Naive B cell (primary cell): ENCODE results near the gene CTNND2. TPM values are rescaled to one million over a fixed set of nuclear protein-coding genes. Genes with fewer than 3 reads are reported as not detected.

Experiments used
- ATAC-seq, 2 donors: fragments of 150-1000 bp; cut with Tn5 transposase; 2 replicates each; pipeline ENCODE4 v1.10.0; 2021; ENCODE audit warnings: low read depth in 2 of 2, mild to moderate bottlenecking in 2 of 2, moderate library complexity in 2 of 2
- DNase-seq: peaks from one replicate; pipeline ENCODE4 v3.0.0; 2022
- H3K27ac Mint-ChIP-seq, 6 donors: one replicate each; pipeline ENCODE4 v1.8.0; 2020 to 2022; ENCODE audit warnings: mild to moderate bottlenecking in 6 of 6, mixed read lengths in 6 of 6, moderate library complexity in 5 of 6, inconsistent platforms in 2 of 6
- H3K27me3 Mint-ChIP-seq, 3 donors: one replicate each; pipeline ENCODE4 v1.8.0; 2021 to 2022; ENCODE audit warnings: mixed read lengths in 3 of 3, mild to moderate bottlenecking in 1 of 3
- H3K36me3 Mint-ChIP-seq, 2 donors: one replicate each; pipeline ENCODE4 v1.8.0; 2020 to 2022; ENCODE audit warnings: mixed read lengths in 2 of 2, inconsistent platforms in 1 of 2, mild to moderate bottlenecking in 1 of 2
- H3K4me1 Mint-ChIP-seq, 3 donors: one replicate each; pipeline ENCODE4 v1.8.0; 2020 to 2022; ENCODE audit warnings: mixed read lengths in 3 of 3, inconsistent platforms in 1 of 3, mild to moderate bottlenecking in 1 of 3, moderate library complexity in 1 of 3
- H3K4me3 Mint-ChIP-seq, 8 donors: one replicate each; pipeline ENCODE4 v1.8.0; 2020 to 2022; ENCODE audit warnings: mild to moderate bottlenecking in 8 of 8, mixed read lengths in 8 of 8, moderate library complexity in 8 of 8, inconsistent platforms in 2 of 8
- H3K9me3 Mint-ChIP-seq, 7 donors: one replicate each; pipeline ENCODE4 v1.8.0; 2020 to 2022; ENCODE audit warnings: mixed read lengths in 7 of 7, mild to moderate bottlenecking in 5 of 7, inconsistent platforms in 2 of 7, moderate library complexity in 1 of 7
- polyA plus RNA-seq, 6 donors: library from polyadenylated mRNA; unstranded; fragments of 300-500 nt; fragmentation: Illumina TruSeq; gene quantifications; one replicate each; pipeline ENCODE4 v1.2.3, GENCODE V29; 2021; ENCODE audit warnings: low read depth in 6 of 6

CTNND2 gene
- polyA plus RNA-seq, 6 donors from 2014 or later: not detected

DNA sequence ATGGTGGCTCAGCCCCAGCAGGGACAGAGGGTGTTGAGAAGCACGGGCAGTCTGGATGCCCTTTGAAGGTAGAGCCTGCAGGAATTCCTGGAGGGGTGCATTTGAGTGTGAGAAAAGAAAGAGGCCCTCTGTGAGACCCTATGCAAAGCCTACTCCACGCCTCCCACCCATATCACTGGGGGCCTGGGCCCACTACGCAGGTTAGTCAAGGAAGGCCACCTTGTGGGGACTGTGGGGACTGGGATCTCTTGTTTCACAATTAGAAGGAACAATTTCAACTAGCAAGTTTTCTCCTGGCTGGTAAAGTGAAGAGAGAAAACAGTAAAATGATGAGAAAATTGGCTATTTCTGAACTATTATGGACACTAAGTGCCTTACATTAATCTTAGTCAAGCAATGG, 657.0 kb downstream of the CTNND2 start:
- Mint-ChIP-seq H3K27ac (no peak overlapping the region), H3K9me3 (no peaks in the 10 kb centered on the region), H3K4me1 (no peaks in the 10 kb centered on the region), H3K4me3 (no peak overlapping the region), H3K27me3 (peaks cover 0 to 3% (median 0%) of the 10 kb centered on the region in 3 donors), H3K36me3 (no peaks in the 10 kb centered on the region)
- DNase-seq (no peak), ATAC-seq (no peak)

DNA sequence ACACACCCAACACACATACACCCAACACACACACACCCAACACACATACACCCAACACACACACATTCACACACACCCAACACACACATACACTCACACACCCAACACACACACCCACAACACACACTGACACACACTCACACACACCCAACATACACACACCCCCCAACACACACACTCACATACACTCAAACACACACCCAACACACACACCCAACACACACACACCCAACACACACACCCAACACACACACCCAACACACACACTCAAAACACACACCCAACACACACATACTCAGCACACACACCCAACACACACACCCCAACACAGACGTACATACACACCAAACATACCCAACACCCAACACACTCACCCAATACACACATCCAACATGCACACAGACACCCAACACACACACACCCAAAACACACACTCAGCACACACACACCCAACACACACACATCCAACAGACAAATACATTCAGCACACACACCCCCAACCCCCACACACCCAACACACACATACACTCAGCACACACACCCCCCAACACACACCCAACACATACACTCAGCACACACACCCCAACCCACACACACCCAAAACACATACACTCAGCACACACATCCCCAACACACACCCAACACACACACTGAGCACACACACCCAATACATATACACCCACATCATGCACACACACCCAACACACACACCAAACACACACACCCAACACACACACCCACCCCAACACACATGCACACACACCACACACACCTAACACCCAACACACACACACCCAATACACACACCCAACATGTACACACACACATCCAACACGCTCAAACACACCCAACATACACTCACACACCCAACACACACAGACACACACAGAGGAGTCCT, 663.7 kb downstream of the CTNND2 start:
- Mint-ChIP-seq H3K4me3 (peak overlapping the region in 1 of 8 donors; percentile 33), H3K27me3 (peaks cover 0 to 13% (median 13%) of the 10 kb centered on the region in 3 donors), H3K4me1 (peaks cover 0 to 6% (median 0%) of the 10 kb centered on the region in 3 donors), H3K36me3 (peaks cover 0 to 13% of the 10 kb centered on the region in 2 donors), H3K27ac (no peak overlapping the region), H3K9me3 (peaks cover 0 to 18% (median 2%) of the 10 kb centered on the region in 7 donors)
- DNase-seq (no peak), ATAC-seq (no peak)

DNA sequence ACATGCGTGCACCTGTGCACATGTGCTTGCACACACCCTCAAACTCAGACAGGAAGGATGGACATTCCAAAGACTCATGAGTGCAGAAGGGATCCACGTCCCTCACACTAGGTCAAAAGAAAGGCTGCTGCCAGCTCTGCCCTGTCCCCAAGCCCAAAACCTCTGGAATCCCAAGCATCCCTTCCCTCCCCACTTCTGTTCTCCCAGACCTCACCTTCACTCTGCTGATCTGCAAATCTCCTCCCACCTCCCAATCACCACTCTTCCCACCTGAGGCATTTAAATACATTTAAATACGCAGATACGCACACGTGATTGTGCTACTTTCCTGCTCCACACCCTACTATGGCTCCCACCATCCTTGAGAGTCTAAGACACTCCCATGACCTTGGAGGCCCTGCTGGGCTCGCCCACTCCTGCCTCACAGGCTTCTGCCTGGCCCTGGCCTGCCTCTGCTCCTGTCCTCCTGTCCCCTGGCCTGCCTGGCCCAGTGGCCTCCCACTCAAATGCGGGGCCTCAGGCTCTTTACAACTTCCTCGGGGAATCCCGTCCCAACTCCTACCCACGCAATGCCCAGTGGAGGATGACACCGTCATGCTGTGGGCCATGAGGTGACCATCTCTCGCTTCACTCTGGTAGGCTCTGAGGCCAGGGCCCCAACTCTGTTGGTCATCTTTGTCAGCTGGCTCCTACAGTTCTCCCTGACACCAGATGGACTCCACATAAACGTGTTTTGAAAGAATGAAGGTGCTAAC, 664.8 kb downstream of the CTNND2 start:
- Mint-ChIP-seq H3K9me3 (peaks cover 0 to 18% (median 2%) of the 10 kb centered on the region in 7 donors), H3K36me3 (peaks cover 0 to 13% of the 10 kb centered on the region in 2 donors), H3K4me3 (no peak overlapping the region), H3K27me3 (peaks cover 0 to 13% (median 13%) of the 10 kb centered on the region in 3 donors), H3K27ac (peak overlapping the region in 1 of 6 donors; percentile 15), H3K4me1 (peaks cover 0 to 6% (median 0%) of the 10 kb centered on the region in 3 donors)
- DNase-seq (no peak), ATAC-seq (no peak)

DNA sequence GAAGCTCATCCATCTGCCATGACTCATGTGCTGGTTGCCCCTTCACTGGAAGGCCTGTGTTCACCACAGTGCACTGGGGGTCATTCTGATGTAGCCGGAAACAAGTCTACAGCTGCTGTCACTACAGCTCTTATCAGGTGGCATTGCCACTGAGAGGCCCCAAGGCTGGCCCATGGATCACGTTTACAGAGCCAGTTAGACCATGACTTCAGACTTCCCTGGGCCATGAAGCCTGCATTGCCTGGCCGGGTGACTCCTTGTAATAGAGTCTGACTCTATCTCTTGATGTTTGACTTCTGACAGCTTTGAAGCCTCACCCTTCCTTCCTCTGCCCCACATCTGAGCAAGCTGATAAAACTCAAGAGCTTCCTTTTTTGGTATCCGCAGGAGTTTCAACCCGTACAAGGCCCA, 669.7 kb downstream of the CTNND2 start:
- Mint-ChIP-seq H3K9me3 (peaks cover 7 to 24% (median 14%) of the 10 kb centered on the region in 7 donors), H3K36me3 (no peaks in the 10 kb centered on the region), H3K4me1 (no peaks in the 10 kb centered on the region), H3K4me3 (peak overlapping the region in 1 of 8 donors; percentile 60), H3K27ac (no peak overlapping the region), H3K27me3 (no peaks in the 10 kb centered on the region)
- no peak for ATAC-seq
- DNase-seq: no peak

DNA sequence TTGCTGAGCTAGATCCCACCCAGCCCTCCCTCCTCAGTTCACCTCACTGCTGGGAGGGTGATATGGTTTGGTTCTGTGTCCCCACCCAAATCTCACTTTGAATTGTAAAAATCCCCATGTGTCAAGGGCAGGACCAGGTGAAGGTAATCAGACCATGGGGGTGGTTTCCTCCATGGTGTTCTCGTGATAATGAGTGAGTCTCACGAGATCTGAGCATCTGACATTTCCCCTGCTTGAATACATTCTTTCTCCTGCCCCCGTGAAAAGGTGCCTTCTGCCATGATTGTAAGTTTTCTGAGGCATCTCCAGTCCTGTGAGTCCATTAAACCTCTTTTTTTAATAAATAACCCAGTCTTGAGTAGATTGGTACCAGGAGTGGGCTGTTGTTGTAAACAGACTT, 673.4 kb downstream of the CTNND2 start:
- no peak for ATAC-seq
- H3K27ac Mint-ChIP-seq: no peak overlapping the region

DNA sequence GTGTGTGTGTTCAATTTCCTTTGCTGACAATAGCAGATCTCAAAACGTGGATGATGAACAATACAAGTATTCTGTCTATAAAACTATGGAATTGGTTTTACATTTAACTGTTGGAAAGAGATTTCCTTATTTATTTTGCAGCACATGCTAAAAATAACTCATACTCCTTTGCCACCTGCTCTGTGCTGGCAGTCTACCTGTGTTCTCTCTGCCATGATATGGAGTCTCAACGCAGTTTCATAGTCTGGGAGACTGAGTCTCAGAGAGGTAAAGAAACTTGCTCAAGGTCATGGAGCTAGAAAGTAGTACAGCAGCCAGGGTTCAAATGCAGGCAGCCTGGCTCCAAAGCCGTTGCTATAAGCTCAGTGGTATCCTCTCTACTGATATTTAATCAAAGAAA, 677.2 kb downstream of the CTNND2 start:
- no peak for ATAC-seq
- H3K36me3 Mint-ChIP-seq: no peaks in the 10 kb centered on the region
- H3K4me1 Mint-ChIP-seq: no peaks in the 10 kb centered on the region
- peaks cover 5 to 12% (median 10%) of the 10 kb centered on the region in 7 donors for H3K9me3 Mint-ChIP-seq
- H3K27ac Mint-ChIP-seq: no peak overlapping the region
- no peaks in the 10 kb centered on the region for H3K27me3 Mint-ChIP-seq
- no peak for DNase-seq
- no peak overlapping the region for H3K4me3 Mint-ChIP-seq

More for the DNA sequence above, 673.4 kb downstream of the CTNND2 start:
- H3K27me3 Mint-ChIP-seq: no peaks in the 10 kb centered on the region
- DNase-seq: no peak
- H3K4me1 Mint-ChIP-seq: no peaks in the 10 kb centered on the region
- H3K36me3 Mint-ChIP-seq: no peaks in the 10 kb centered on the region
- no peak overlapping the region for H3K4me3 Mint-ChIP-seq
- H3K9me3 Mint-ChIP-seq: peaks cover 6 to 24% (median 14%) of the 10 kb centered on the region in 7 donors

DNA sequence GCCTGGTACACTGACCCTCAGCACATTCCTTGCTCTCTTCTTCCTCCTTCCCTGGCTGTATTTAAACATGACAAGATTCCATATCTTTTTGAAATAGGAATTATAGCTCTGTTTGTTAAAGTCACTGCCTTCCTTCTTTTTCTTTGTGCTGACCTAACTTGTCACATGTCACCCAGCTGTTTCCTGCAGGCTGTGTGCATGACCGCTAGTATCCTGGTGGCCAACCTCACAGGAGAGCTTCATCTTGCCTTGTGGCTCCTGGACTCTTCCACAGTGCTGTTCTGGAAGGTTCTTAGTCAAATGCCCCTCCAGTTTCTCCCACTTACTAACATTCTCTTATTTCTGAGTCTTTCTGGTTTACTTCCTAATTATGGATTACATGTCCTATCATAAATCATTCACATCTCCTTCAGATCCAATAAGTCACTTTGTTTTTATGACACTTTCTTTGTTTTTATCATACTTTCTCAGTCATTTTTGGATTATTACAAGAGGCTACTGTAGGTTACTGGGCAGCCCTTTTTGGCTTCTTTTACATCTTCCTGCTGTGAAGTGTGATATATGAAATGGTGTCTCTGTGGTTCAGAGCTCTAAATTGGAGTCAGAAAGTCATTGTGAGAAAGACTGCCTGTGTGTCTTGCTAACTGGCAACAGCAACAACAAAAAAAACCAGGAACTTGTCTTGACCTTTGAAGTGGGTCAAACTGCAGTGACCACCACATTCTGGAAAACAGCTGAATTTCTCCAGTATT, 679.6 kb downstream of the CTNND2 start:
- Mint-ChIP-seq H3K27ac (no peak overlapping the region), H3K9me3 (no peaks in the 10 kb centered on the region), H3K36me3 (no peaks in the 10 kb centered on the region), H3K4me3 (no peak overlapping the region), H3K27me3 (peaks cover 0 to 5% (median 0%) of the 10 kb centered on the region in 3 donors), H3K4me1 (no peaks in the 10 kb centered on the region)
- no peak for DNase-seq
- no peak for ATAC-seq

DNA sequence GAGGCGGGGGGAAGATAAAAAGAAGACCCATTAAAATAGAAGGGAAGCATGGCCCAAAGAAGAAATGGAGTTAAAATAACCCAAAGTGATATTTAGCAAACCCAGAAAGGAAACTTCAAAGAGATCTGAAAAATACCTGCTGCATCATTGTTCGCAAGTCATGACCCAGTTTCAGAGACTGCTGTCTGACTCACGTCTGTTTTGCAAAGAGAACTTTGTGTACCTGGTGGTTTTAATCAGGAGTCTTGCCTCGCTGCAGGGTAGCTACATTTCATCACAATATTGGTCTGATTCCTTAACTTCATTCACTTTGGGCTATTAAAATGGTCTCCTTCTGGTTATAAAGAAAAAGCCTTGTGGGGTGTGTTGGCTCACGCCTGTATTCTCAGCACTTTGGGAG, 682.1 kb downstream of the CTNND2 start:
- no peaks in the 10 kb centered on the region for H3K36me3 Mint-ChIP-seq
- peaks cover 0 to 8% (median 7%) of the 10 kb centered on the region in 3 donors for H3K27me3 Mint-ChIP-seq
- no peak overlapping the region for H3K4me3 Mint-ChIP-seq
- peaks cover 0 to 3% (median 0%) of the 10 kb centered on the region in 7 donors for H3K9me3 Mint-ChIP-seq
- ATAC-seq: no peak
- no peak for DNase-seq
- no peaks in the 10 kb centered on the region for H3K4me1 Mint-ChIP-seq
- H3K27ac Mint-ChIP-seq: no peak overlapping the region

DNA sequence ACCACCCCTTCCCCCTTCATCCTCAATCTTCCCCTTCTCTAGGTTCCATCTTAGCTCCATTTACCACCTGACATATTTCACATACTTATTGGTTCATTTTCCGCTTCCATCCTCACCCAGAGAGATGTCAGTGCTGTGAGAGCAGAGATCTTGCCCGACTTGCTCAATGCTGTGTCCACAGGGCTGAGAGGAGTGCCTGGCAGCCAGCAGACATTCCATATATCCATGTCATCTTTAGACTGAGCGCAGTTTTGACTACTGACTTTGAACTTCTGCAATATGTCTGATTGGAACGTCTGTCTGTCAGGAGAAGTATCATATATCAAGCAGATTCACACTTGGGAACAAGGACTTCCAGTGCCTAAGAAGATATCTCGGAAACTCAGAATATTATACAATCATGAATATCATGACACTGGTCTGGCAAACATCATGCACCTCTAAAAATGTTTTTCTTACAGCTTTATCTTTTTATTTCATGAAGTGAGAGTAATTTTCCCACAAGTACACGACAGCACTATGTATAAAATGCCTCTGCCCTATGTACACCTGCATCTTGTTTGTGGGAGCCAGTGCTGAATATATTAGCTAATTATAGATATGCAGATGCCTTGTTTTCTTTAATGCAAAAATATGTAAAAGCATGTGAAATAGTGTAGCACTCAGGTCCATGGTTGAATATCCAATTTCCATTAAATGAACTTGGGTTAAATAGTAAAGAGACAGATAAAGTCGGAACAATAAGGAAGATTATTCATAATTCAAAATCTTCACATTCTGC, 689.2 kb downstream of the CTNND2 start:
- Mint-ChIP-seq H3K4me3 (no peak overlapping the region), H3K4me1 (no peaks in the 10 kb centered on the region), H3K27me3 (peaks cover 0 to 7% (median 4%) of the 10 kb centered on the region in 3 donors), H3K36me3 (no peaks in the 10 kb centered on the region), H3K27ac (no peak overlapping the region), H3K9me3 (peaks cover 0 to 5% (median 0%) of the 10 kb centered on the region in 7 donors)
- DNase-seq (no peak), ATAC-seq (no peak)

DNA sequence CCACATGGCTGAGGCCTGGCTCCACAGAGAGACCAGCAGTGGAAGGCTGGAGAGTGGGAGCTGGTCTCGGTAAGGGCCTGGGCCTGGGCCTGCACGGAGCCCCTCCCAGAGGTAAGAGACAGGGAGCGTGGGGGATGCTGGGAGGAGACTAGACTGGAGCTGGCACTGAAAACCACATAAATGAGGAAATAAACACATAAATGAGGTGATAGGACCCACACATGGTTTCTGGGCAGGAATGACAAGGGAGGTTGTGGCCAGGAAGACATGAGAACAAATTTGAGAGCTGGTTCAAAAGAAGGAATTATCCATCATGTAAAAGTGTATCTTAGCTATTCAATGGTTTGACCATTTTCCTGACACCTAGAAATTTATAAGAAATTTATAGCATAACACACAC, 691.5 kb downstream of the CTNND2 start:
- H3K4me1 Mint-ChIP-seq: no peaks in the 10 kb centered on the region
- no peak for DNase-seq
- H3K9me3 Mint-ChIP-seq: peaks cover 0 to 2% (median 0%) of the 10 kb centered on the region in 7 donors
- ATAC-seq: no peak
- no peak overlapping the region for H3K4me3 Mint-ChIP-seq
- H3K36me3 Mint-ChIP-seq: no peaks in the 10 kb centered on the region
- no peaks in the 10 kb centered on the region for H3K27me3 Mint-ChIP-seq
- no peak overlapping the region for H3K27ac Mint-ChIP-seq

DNA sequence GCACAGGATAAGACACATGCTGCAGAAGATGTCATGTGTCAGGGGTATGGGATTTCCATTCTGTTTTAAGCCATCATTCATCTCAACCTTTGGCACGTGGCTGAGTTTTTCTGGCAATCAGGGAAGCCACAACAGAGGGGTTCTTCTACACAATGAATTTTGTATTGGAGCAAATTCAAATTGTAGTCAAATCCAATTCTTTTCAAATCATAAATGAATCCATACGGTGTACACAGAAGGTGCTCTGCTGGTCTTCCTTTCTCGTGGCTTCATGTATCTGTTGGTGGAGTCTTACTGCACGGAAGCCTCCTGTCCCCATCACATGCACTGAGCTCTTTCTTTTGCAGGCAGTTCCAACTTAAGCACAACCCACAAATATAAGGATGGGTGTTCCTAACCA, 706.5 kb downstream of the CTNND2 start:
- Mint-ChIP-seq H3K4me3 (no peak overlapping the region), H3K4me1 (no peaks in the 10 kb centered on the region), H3K36me3 (no peaks in the 10 kb centered on the region), H3K27me3 (peaks cover 0 to 9% (median 6%) of the 10 kb centered on the region in 3 donors), H3K9me3 (peaks cover 0 to 3% (median 0%) of the 10 kb centered on the region in 7 donors), H3K27ac (no peak overlapping the region)
- no peak for ATAC-seq
- DNase-seq: no peak

DNA sequence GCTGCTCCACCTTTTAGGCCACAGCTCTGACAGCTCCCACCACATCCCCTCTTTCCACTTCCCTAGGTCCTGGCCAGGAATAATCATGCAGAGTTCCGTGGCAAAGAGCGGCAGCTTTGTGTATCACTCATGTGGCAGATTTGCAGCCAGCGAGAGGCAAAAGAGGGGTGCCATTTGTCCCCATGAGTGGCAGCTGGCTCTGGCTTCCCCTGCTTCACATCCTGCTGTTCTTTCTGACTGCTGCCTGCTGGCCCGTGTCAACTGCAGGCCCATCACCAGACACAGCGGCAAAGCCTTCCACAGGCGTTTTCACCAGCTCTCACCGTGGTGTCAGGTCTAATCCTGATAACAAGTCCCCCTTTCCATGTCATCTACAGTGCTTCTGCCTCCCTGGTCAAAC, 712.6 kb downstream of the CTNND2 start:
- ATAC-seq (no peak), DNase-seq (no peak)
- Mint-ChIP-seq H3K4me1 (no peaks in the 10 kb centered on the region), H3K9me3 (peaks cover 0 to 9% (median 2%) of the 10 kb centered on the region in 7 donors), H3K27ac (no peak overlapping the region), H3K4me3 (no peak overlapping the region), H3K36me3 (no peaks in the 10 kb centered on the region), H3K27me3 (peaks cover 0 to 12% (median 6%) of the 10 kb centered on the region in 3 donors)
